GM13977 (cell line): ENCODE results near the gene CHST11.
A peak's percentile ranks its signal among the peaks of the same experiment; 100 is the strongest.

Source experiments
- DNase-seq: peaks from one replicate; pipeline ENCODE4 v3.0.0; 2012; ENCODE audit warnings: low spot score
- CTCF ChIP-seq: IDR thresholded peaks from 2 replicates; pipeline ENCODE4 v1.5.1; 2012; ENCODE audit warnings: mild to moderate bottlenecking, control low read depth; ENCODE audit not compliant: insufficient read depth; ENCODE audit errors: extremely low read depth, missing control alignments
- in situ Hi-C: fragments of 300-500 bp; cut with MboI; formaldehyde crosslinking; loops from one replicate; pipeline ENCODE4 v1.12.0; 2022; ENCODE audit warnings: low sequenced_read_pairs, low pct_unique_long_range_greater_than_20kb, mixed read lengths, inconsistent platforms; ENCODE audit not compliant: unreplicated experiment

Gene CHST11

GRCh38 chr12:104581005-104581570, 124.3 kb downstream of the CHST11 start:
- TF ChIP-seq CTCF = no peak

DNA sequence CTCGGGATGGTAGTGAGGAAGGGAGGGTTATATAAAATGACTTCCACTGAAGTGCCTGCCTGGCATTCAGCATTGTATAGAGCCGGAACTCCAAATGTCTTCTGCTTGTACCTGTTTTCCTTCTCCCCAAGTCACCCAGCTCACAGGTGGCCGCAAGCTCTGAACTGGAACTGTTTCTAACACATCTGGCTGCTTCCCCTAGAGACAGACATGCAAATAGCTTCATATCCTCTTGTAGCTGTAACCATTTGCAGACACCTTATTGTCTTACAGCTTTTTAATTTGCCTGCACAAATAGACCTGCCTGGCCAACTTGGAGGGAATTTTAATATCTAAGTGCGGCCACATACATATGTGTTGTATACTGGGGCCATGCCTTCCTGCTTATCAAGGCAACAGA, 126.0 kb downstream of the CHST11 start:
- DNase-seq = peak; percentile 72
- in situ Hi-C loops = no loop called here
- no peak for TF ChIP-seq CTCF

More at GRCh38 chr12:104581005-104581570, 124.3 kb downstream of the CHST11 start:
- no peak for DNase-seq
- in situ Hi-C loops = no loop called here

- in situ Hi-C loops = no loop called here
- peak; percentile 44 for DNase-seq
These were observed 126.6 kb downstream of the CHST11 start for GRCh38 chr12:104583301-104583700.

GRCh38 chr12:104585448-104586055, 128.8 kb downstream of the CHST11 start:
- in situ Hi-C loops = no loop called here
- no peak for DNase-seq

More at GRCh38 chr12:104583301-104583700, 126.6 kb downstream of the CHST11 start:
- TF ChIP-seq CTCF = no peak

DNA sequence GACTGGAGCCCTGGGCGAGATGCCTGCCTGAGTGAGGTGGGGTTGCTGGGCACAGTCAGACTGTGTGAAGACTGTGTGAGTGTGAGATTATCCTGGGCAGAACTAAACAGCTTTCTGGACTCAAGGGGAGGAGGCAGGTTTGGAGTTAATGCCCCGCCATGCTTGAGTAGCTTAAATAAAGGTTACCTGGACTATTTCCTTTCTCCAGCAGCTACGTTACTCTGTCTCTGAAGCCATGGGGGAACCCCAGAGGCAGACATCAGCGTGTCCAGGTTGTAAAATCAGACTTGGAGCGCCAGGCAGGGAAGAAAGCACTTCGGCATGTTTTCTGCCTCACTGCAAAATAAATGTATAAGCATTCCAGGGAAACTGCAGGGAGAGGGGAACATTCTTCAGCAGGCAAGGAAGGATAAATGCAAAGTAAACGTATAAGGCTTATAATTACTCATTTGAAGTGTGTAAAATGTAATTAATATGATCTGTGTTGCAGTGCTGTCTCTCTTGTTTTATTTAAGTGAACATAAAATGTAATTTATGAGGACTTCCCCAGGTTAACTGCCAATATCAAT, 129.7 kb downstream of the CHST11 start:
- TF ChIP-seq CTCF = no peak
- in situ Hi-C loops = no loop called here
- no peak for DNase-seq

More at GRCh38 chr12:104585448-104586055, 128.8 kb downstream of the CHST11 start:
- TF ChIP-seq CTCF = no peak

- in situ Hi-C loops = no loop called here
- no peak for DNase-seq
- no peak for TF ChIP-seq CTCF
These were observed 131.5 kb downstream of the CHST11 start for GRCh38 chr12:104588047-104588920.
